GM10847 (cell line): Measurements from ENCODE around the gene DEDD2.
A peak's percentile ranks its signal among the peaks of the same experiment; 100 is the strongest.

Experiments
- POLR2A ChIP-seq: IDR thresholded peaks from 2 replicates; pipeline ENCODE4 v1.6.1; 2011; ENCODE audit not compliant: insufficient read length; ENCODE audit errors: extremely low read depth

Gene DEDD2

GRCh38 chr19:42214810-42215485 is 2.5 kb downstream of the DEDD2 start:
- no peak for TF ChIP-seq POLR2A

- TF ChIP-seq POLR2A, result no peak
Observed at GRCh38 chr19:42212886-42213285, 4.6 kb downstream of the DEDD2 start.

DNA sequence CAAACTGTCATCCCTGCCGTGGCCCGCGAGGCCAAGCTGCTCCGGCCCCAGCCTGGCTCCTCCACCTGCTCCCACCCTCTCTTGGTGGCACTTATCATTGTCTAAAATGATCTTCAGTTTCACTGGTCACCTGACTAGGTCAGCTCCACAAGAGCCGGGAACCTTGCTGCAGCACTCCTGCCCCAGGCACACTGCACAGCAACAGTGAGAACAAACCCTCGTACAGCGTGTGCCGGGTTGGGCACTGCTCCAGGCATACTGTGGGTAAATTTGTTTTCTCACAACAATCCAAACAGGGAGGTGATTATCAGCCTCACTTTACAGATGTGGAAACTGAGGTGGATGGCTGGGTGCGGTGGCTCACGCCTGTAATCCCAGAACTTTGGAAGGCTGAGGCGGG is 8.9 kb downstream of the DEDD2 start:
- no peak for TF ChIP-seq POLR2A

GRCh38 chr19:42207767-42208271 is 9.7 kb downstream of the DEDD2 start:
- no peak for TF ChIP-seq POLR2A

DNA sequence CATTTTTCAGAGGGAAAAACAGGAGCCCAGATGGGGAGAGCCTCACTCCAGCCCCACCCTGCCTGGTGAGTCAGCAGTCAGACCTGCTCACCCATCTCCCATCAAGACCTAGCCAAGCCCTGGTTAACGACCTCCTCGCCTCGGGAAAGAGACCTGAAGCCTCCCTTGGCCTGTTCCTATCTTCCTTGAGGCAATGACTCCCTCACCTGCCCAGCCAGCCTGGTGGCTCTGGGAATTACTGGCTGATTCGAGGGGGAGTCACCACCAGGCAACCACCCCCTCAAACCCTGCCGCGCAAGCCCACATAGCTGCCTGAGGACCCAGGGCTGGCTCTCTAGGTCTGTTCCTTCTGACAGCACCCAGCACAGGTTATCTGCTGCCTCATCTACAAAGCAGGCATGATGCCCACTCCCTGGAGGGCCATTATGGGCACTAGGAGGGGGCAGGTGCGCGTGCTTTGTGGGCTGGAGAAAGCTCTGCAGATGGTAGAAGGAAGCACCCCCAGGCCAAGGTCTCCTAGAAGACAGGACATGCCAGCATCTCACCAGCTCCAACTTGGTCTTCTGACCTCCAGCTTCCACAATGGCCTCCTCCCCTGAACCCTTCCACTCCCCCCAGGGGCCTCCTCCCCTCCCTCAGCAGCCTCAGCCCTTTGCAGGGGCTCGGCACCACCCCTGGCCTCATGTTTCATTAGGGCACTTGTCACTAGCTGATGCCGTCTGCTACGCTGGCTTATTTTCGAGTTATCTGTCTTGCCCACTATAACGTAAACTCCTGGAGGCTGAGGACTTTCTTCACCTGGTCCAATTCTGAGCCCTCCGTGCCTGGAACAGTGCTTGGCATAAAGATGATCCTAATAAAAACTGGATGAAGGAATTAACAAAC is 10.4 kb downstream of the DEDD2 start:
- no peak for TF ChIP-seq POLR2A

DNA sequence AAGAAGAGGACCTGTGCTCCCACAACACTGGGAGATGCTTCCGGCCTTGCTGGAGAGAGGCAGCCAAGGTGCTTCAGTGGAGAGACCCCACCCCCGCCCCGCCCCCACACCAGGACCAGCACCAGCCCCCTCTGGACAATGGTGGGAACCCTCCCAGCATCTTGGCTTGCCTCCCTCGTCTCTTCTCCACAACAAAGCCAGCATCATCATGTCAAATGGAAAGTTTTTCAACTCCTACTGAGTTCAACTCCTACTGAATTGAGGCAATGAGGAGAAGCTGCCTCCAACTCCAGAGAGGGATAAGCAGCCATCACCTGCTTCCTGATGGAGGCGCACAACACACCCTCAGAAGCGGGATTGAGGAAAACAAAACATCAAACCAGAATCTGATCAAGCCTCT is 12.8 kb downstream of the DEDD2 start:
- no peak for TF ChIP-seq POLR2A

- TF ChIP-seq POLR2A, result no peak
Observed at GRCh38 chr19:42203700-42204099, 13.8 kb downstream of the DEDD2 start.

DNA sequence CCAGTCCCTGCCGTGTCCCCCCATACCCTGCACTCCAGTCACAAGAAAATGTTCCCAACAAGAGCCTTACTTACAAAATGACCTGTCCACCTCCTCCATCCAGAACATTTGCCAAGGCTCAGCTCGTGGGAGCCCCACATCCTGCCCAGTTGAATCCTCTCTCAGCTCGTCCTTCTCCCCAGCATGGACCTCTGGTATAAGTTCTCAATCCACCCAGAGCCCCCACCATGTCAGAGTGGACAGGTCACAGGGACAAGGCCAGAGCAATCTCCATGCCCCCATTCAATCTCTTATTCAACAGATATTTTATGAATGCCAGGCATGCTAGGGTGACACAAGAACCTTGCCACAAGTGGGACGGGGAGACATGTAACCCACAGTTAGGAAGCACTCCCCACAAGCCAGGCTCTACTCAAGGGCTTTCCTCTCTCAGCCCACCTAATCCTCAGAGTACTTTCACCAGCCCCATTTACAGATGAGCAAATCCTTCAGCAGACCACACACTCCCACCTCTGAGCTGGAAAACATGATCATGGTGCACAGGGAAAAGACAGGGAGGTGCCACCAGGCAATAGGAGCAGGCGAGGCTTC is 15.1 kb downstream of the DEDD2 start:
- no peak for TF ChIP-seq POLR2A

DNA sequence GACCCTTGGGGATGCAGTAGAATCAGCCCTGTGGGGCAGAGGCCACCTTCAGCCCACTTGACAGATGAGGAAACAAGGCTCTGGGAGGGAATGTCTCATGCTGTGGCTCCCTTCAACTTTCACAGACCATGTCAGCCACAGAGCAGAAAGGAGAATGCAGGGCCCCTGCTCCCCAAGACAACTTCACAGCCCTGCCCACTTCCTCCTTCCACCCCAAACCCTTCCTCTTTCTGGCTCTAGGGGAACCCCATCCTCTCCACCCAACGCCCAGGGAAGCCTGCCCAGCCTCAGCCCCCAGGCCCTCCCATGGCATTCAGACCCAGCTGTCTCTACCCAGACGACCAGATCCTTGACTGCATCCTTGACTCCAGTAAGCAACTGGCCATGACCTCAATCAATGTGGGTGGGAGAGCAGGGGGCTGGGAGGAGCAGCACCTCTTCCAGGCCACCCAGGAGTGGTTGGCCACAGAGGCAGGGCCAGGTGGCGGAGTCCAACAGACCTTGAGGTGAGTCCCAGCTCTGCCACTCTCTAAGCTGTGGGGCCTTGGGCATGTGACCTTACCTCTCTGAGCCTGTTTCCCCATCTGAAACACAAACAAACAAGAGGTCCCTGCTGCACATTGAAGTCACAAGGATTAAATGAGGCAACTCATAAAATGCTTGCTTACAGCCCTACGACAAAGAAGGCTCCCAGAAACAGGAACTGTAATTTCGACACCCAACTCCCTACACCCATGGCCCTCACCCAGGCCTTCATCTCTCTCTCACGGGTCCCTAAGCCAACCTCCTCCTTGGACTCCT is 15.8 kb downstream of the DEDD2 start:
- no peak for TF ChIP-seq POLR2A

GRCh38 chr19:42200116-42200715 is 17.3 kb downstream of the DEDD2 start:
- TF ChIP-seq POLR2A, result no peak

DNA sequence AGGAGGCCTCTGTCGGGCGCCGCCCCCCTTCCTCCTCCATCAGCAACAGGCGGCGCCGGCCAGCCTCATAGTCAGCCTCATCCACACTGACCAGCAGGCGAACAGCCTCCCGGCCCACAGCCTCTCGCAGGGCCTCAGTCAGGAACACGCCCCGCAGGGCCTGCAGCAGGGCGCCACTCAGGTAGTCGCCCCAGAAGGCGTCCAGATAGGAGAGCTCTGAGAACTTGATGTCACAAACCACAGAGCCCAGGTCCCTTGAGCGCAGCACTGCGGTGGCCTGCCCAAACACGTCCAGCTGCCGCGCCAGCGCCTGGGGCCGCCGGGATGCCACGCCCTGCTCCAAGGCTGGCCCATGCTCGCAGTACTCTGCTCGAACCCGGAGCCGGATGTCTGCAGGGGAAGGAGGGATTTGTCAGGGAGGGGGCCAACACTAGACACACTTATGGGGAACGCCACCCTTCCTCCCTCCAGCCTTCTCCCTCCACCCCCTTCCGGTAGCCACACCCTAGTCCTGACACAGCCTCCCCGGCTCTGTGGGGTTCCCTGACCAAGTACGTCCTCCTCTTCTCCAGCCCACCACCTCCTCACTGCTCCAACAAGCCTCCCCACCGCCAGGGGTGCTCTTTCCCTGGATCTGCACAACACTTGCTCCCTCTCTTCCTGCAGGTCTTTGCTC is 17.9 kb downstream of the DEDD2 start:
- peak; percentile 18 for TF ChIP-seq POLR2A

- TF ChIP-seq POLR2A, result peak; percentile 15
Observed at GRCh38 chr19:42198676-42199439, 18.6 kb downstream of the DEDD2 start.

- TF ChIP-seq POLR2A, result no peak
Observed at GRCh38 chr19:42197375-42197817, 20.1 kb downstream of the DEDD2 start.
